Measurements from ENCODE around the gene DCAF11.

Gene DCAF11

GRCh38 chr14:24079491-24080141, 35.0 kb upstream of the DCAF11 start:
- DNase-seq = no peak

- DNase-seq = no peak
Observed at GRCh38 chr14:24080142-24080530, 34.4 kb upstream of the DCAF11 start.

GRCh38 chr14:24080888-24081738, 33.5 kb upstream of the DCAF11 start:
- DNase-seq = no peak

- DNase-seq = no peak
Observed at GRCh38 chr14:24081739-24082211, 32.8 kb upstream of the DCAF11 start.

- DNase-seq = no peak
Observed at GRCh38 chr14:24082411-24083080, 32.0 kb upstream of the DCAF11 start.

GRCh38 chr14:24083462-24083861, 31.1 kb upstream of the DCAF11 start:
- no peak for DNase-seq

- DNase-seq = no peak
Observed at GRCh38 chr14:24084440-24084839, 30.1 kb upstream of the DCAF11 start.

GRCh38 chr14:24085215-24085614, 29.4 kb upstream of the DCAF11 start:
- DNase-seq = no peak

- DNase-seq = no peak
Observed at GRCh38 chr14:24086193-24086955, 28.2 kb upstream of the DCAF11 start.

- no peak for DNase-seq
Observed at GRCh38 chr14:24087004-24087403, 27.6 kb upstream of the DCAF11 start.

- no peak for DNase-seq
Observed at GRCh38 chr14:24088095-24088494, 26.5 kb upstream of the DCAF11 start.

- DNase-seq = no peak
Observed at GRCh38 chr14:24089890-24090289, 24.7 kb upstream of the DCAF11 start.

GRCh38 chr14:24092110-24092504, 22.5 kb upstream of the DCAF11 start:
- DNase-seq = no peak

GRCh38 chr14:24092505-24093206, 21.9 kb upstream of the DCAF11 start:
- no peak for DNase-seq

- DNase-seq = no peak
Observed at GRCh38 chr14:24093207-24093900, 21.2 kb upstream of the DCAF11 start.

GRCh38 chr14:24093901-24094840, 20.4 kb upstream of the DCAF11 start, which contains the start of gene PCK2:
Gene PCK2, plus strand, starts transcription at chr14:24094311. Its CDS starts 95 bp downstream, at chr14:24094406.
- DNase-seq = peak; percentile 79

GRCh38 chr14:24094841-24095270, 19.7 kb upstream of the DCAF11 start:
- DNase-seq = no peak

GRCh38 chr14:24095271-24096068, 19.1 kb upstream of the DCAF11 start:
- DNase-seq = no peak

- DNase-seq = no peak
Observed at GRCh38 chr14:24096545-24097181, 17.9 kb upstream of the DCAF11 start.
